NOMO-1 treated with DMSO at 0.1 percent for 48 hours (cell line): ENCODE data around the gene CTIF.

ENCODE experiments used
- DNase-seq: peaks from one replicate; lab custom pipeline; 2025; ENCODE audit not compliant: unreplicated experiment; lab: John Stamatoyannopoulos, UW

CTIF gene

DNA sequence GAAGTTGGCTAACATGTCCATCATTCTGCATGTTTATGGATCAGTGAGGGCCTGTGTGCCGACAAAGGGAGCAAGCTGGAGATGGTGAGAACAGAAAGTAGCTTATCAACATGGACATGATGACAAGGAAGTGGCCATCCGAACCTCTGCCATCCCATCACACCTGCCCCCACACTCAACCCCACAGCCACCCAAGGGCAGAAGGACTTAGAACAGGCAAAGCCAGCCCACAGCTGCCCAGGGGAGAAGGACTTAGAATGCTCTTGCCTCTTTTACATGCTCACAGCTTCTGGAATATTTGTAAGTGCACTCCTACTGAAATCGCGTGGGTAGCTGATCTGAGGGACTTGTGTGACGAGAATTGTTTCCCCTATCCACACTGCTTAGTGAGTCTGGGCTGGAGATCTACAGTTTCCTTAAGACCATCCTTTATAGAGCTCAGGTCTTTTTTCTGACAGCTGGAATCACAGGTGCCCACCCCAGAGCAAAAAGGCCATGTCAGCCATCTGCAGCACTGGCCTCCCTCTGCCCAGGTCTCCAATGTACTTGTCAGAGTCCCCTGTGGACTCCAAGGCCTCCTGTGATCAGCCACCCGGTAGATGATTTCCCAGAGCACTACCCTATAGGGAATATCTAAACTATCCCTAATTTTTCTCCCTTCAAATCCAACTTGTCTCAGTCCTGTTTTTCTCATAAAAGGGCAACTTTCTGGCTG, 257.8 kb downstream of the CTIF start:
- no peak for DNase-seq

- no peak for DNase-seq
These were observed 259.0 kb downstream of the CTIF start for GRCh38 chr18:48797841-48798255.

DNA sequence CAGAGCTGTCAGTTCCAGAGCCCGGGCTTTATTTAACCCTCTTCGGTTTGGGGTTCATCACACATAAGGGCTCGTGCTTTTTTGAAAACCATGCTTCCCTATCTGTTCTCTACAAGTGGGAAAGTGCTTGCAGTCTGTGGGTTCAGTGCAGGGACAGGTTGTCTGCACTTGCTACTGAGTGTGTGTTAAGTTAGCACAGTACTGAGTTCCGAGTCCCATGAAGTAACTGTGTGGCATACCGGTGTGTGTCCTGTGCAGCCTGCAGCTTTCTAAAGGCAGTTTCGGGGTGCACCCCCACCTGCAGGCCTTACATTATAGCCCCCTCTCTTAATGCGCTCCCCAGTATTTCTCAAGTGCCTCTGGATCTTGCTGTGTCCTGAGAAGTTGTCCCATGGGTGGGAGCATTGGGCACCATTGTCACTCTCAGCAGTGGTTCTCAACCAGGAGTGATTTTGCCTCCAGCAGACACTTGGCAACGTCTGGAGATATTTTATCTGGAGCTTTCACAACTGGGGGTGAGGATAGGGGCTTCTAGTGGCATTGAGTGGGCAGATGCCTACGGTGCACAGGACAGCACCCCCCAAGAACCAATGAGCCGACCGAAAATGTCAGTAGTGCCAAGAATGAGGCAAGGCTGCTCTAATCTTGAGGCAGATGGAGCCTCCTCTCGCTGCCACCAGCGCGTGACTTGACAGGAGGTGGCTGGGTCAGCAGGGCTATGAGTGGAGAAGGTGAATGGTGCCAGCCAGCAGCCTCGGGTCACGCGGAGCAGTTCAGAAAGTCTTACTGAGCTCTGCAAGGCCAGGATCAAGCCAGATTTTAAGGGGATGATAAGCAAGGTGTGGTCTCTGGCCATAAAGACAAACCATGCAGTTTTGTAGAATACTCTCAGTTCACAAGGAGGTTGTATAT, 259.8 kb downstream of the CTIF start:
- no peak for DNase-seq

- DNase-seq, result no peak
These were observed 261.0 kb downstream of the CTIF start for GRCh38 chr18:48799724-48800315.

- no peak for DNase-seq
These were observed 261.6 kb downstream of the CTIF start for GRCh38 chr18:48800466-48800865.

GRCh38 chr18:48800876-48801727, 262.3 kb downstream of the CTIF start:
- no peak for DNase-seq

DNA sequence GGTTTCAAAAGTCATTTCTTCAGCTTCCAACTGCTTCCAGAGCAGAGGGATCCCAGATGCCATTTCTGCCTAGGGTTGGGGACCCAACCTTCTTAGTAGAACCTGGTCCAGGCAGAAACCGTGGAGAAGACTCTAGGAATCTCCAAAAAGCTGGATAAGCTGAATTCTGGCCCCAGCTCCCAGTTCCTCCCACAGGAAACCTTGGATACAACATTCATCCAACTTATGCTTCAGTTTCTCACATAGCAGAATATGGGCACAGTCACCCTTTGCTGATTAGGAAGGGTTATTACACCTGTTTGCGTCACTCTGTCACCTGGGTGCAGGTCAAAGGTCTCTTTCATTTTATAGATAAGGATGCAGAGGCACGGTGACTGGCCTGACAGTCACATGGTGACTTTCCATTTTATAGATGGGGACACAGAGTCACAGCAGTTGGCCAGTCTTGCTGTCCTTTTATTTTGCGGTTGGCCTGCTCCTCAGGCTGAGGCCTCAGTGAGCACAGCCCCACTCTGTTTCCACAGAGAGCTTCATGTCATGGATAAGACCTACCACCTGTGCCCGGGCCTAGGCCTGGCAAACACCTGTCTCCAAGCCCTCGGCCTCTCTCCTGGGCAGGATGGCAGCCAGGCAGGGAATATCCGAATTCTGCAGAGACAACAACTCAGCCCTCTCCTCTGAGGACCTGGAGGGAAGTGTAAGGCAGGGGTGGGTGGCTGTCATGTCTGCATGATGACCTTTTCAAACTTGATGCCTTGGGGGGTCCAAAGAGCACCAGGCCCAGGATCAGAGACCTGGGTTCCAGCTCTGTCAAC, 263.1 kb downstream of the CTIF start:
- DNase-seq, result no peak

DNA sequence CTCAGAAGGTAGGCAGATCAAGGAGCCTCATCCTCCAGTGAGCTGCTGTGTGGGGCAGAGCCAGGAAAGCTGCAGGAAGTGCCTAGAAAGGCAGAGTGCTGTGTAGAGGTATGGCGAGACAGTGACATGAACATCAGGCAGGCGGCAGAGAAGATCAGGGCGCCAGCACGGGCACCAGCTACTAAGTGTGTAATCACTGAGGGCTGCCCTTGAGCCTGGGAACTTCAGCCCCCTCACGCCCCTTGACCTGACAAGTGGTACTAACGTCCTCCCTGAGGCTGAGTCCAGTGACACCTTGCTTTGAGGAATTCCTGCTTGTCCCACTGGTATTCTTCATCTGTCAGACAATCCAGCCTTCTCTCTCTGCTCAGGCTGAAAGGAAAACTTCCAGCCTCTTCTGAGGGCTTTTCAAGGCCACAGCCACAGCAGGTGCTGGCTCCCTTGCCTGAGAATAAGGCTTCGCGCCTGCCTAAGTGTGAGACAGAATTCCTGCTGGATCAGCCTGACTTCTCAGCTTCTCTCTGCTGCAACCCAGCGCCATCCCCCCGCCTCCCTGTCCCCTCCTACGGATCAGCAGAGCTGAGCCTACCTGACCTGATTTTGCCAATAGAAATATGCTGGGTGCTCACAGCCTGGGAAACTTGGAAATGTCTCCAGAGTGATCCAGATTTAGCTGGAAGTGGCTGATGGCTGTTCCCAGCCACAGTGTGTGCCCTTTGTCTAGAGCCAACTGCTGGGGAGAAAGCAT, 263.9 kb downstream of the CTIF start:
- no peak for DNase-seq

DNA sequence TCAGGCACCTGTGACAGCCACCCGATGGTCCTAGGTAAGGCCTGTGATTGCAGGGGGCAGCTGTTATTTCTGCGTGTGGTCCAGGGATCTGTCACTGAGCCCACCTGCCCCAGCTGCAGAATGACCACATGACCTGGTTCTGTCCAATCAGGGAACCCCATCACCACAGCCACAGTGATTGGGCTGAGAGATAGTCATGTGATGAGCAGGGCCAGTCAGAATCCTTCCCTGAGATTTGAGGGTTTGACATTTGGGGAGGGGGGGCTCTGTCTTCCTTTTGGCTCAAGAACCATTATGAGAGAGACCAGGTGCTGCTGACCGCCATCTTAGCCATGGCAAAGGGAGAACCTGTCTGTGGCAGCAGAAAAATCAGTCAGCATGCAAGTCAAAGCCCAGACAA, 264.7 kb downstream of the CTIF start:
- DNase-seq, result no peak

GRCh38 chr18:48803951-48804855, 265.4 kb downstream of the CTIF start:
- no peak for DNase-seq

- DNase-seq, result no peak
These were observed 266.2 kb downstream of the CTIF start for GRCh38 chr18:48804856-48805610.

- DNase-seq, result no peak
These were observed 267.1 kb downstream of the CTIF start for GRCh38 chr18:48805826-48806535.

- no peak for DNase-seq
These were observed 267.9 kb downstream of the CTIF start for GRCh38 chr18:48806551-48807261.

GRCh38 chr18:48808476-48808875, 269.6 kb downstream of the CTIF start:
- no peak for DNase-seq

DNA sequence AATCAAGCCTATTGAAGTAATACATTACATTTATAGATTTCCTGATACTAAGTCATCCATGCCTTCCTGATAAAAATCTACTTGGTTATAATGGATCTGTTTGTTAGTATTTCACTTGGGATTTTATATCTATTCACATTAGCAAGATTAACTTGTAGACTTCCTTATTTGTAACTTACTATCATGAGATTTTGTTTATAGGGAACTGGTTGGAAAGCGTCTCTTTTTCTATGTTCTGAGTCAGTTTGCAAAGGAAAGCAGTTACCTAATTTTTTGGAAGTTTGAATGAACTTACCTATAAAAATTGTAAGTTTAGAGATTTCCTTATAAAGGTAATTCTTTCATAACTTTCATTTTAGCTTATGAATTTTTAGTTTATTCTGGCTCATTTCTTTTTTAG, 270.5 kb downstream of the CTIF start:
- DNase-seq, result peak; percentile 23

DNA sequence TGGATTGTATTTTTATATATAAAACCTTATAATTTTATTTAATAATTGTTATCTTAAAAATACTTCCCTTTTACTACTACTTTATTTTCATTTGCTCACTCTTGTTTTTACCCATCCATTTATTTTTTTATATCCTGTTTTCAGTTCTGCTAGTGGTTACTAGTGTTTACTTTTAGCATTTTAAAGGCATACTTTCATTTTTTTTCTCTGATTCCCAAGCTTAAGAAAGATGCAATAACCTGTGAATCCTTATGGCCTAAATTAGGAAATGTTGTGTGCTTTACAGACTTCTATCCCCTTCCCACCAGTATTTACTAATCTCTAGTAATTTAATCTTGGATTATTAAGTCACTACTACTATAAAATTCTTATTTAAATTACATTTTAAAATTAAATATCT, 272.0 kb downstream of the CTIF start:
- DNase-seq, result no peak
